Stomach (tissue), 9 donors: ENCODE results near the gene MARCHF11. TPM values are rescaled to one million over a fixed set of nuclear protein-coding genes. Genes with fewer than 3 reads are reported as not detected.

ENCODE experiments used
- DNase-seq, 2 donors: peaks; one replicate each; pipeline versions ENCODE4 v3.0.0 to v3.0.0-alpha.2; 2013 to 2019
- H3K27ac ChIP-seq, 5 donors: fragments of 200-600 bp in 4 of 5; sonication (generic) in 4 of 5; one replicate each; pipeline ENCODE4 v1.5.1; 2013 to 2019; ENCODE audit warnings: mild to moderate bottlenecking in 1 of 5, moderate library complexity in 1 of 5
- H3K27me3 ChIP-seq, 3 donors: fragments of 200-600 bp; sonication (generic); one replicate each; pipeline ENCODE4 v1.5.1; 2017 to 2019; ENCODE audit warnings: mixed run types in 1 of 3
- H3K36me3 ChIP-seq, 4 donors: fragments of 200-600 bp; sonication (generic); 1 replicate in 3 of 4; 2 replicates in 1 of 4; pipeline ENCODE4 v1.5.1; 2016 to 2019
- H3K4me1 ChIP-seq, 4 donors: fragments of 200-600 bp; sonication (generic); one replicate each; pipeline ENCODE4 v1.5.1; 2016 to 2019
- H3K4me3 ChIP-seq, 4 donors: fragments of 200-600 bp; sonication (generic) in 3 of 4; one replicate each; pipeline ENCODE4 v1.5.1; 2016 to 2019; ENCODE audit warnings: mild to moderate bottlenecking in 1 of 4
- H3K9me3 ChIP-seq, 4 donors: fragments of 200-600 bp; sonication (generic); one replicate each; pipeline ENCODE4 v1.5.1; 2016 to 2019
- EP300 ChIP-seq: sonication (generic); formaldehyde crosslinking; IDR thresholded peaks from one replicate; pipeline ENCODE4 v1.6.1; 2017; ENCODE audit warnings: antibody characterized with exemption
- POLR2A ChIP-seq, 4 donors: fragments of 450-650 bp; IDR thresholded peaks; one replicate each; pipeline ENCODE4 v1.6.1; 2016; ENCODE audit warnings: antibody characterized with exemption in 4 of 4, control low read depth in 2 of 4, mild to moderate bottlenecking in 1 of 4, moderate library complexity in 1 of 4
- POLR2AphosphoS5 ChIP-seq, 3 donors: sonication (generic); formaldehyde crosslinking; IDR thresholded peaks; one replicate each; pipeline ENCODE4 v1.6.1; 2016; ENCODE audit warnings: antibody characterized with exemption in 3 of 3
- WGBS, 5 donors: extraction: QIAGEN DNeasy Blood & Tissue Kit in 3 of 5; methylation state at CpG; one replicate each; pipeline versions ENCODE4 v1.1.5 to v1.1.7; 2013 to 2018; 5-methylcytosine and 5-hydroxymethylcytosine counted together
- intact Hi-C: fragments of 100-400 bp; cut with DNase I; formaldehyde crosslinking; loops from one replicate; pipeline ENCODE4 v1.15.1; 2023; ENCODE audit warnings: low total_unique reads
- polyA plus RNA-seq, 3 donors: library from polyadenylated mRNA; stranded (reverse); fragments of 200-250 nt; gene quantifications; one replicate each; pipeline ENCODE4 v1.2.3, GENCODE V29; 2013
- total RNA-seq, 5 donors: library from RNA; depleted of rRNA; stranded (reverse); fragments of >200 nt; gene quantifications; one replicate each; pipeline versions ENCODE4 v1.1.0 to v1.2.3, GENCODE V29; 2014 to 2016
- TF ChIP-seq, protein P1 (sequence below), 7 experiments: fragments of 450-650 bp in 4 of 7; fragments of 200-600 bp in 3 of 7; sonication (generic) in 3 of 7; IDR thresholded peaks; one replicate each; pipeline ENCODE4 v1.5.1; 2016 to 2019; ENCODE audit warnings: antibody characterized with exemption in 7 of 7, control low read depth in 2 of 7, mild to moderate bottlenecking in 1 of 7
- donor health status: healthy with polysubstance abuse.
- donor health status: Bipolar disorder and iron deficiency.
- donor health status: healthy.

Gene MARCHF11
- total and polyA plus RNA-seq, 8 donors, result not detected

DNA sequence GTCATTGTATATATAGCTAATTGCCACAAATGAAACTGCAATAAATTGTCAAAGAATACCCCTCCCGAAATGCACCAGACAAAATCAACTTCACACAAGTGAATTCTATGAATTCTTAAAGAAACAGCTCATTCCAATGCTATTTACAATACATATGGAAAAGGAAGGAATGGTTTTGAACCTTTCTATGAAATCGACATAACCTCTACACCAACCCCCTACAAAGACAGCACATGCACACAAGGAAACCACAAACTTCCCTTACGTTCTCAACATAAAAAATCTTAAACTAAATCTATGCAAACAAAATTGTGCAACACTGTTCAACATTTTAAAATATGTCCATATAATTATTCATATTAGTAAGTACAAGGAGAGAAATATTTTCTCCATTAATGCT is 39.2 kb downstream of the MARCHF11 start:
- Histone ChIP-seq H3K36me3 (no peaks in the 10 kb centered on the region), H3K27ac (no peak overlapping the region), H3K9me3 (peaks cover 3 to 27% (median 16%) of the 10 kb centered on the region in 4 donors), H3K27me3 (no peaks in the 10 kb centered on the region), H3K4me3 (no peak overlapping the region), H3K4me1 (no peaks in the 10 kb centered on the region)
- TF ChIP-seq, protein P1, sequence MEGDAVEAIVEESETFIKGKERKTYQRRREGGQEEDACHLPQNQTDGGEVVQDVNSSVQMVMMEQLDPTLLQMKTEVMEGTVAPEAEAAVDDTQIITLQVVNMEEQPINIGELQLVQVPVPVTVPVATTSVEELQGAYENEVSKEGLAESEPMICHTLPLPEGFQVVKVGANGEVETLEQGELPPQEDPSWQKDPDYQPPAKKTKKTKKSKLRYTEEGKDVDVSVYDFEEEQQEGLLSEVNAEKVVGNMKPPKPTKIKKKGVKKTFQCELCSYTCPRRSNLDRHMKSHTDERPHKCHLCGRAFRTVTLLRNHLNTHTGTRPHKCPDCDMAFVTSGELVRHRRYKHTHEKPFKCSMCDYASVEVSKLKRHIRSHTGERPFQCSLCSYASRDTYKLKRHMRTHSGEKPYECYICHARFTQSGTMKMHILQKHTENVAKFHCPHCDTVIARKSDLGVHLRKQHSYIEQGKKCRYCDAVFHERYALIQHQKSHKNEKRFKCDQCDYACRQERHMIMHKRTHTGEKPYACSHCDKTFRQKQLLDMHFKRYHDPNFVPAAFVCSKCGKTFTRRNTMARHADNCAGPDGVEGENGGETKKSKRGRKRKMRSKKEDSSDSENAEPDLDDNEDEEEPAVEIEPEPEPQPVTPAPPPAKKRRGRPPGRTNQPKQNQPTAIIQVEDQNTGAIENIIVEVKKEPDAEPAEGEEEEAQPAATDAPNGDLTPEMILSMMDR (IDR thresholded peaks at IDR 0.05), result no peak
- no peak for TF ChIP-seq EP300
- TF ChIP-seq POLR2A (IDR thresholded peaks at IDR 0.05), result no peak
- TF ChIP-seq POLR2AphosphoS5 (IDR thresholded peaks at IDR 0.05), result no peak
- DNase-seq, result no peak
- intact Hi-C loops, result no loop called here
- WGBS, 5 donors, result 58 to 75% (median 67%) methylated on average over 3 of the region's 3 CpGs

DNA sequence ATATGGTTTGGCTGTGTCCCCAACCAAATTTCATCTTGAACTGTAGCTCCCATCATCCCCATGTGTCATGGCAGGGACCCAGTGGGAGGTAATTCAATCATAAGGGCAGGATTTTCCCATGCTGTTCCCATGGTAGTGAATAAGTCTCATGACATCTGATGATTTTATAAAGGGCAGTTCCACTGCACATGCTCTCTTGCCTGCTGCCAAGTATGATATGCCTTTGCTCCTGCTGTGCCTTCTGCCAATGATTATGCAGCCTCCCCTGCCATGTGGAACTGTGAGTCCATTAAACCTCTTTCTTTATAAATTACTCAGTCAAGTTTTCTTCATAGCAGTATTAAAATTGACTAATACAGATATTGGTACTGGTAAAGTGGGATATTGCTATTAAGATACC is 42.4 kb downstream of the MARCHF11 start:
- H3K4me1 ChIP-seq, result no peaks in the 10 kb centered on the region
- H3K4me3 ChIP-seq, result no peak overlapping the region
- H3K27me3 ChIP-seq, result no peaks in the 10 kb centered on the region
- peaks cover 3 to 23% (median 16%) of the 10 kb centered on the region in 4 donors for H3K9me3 ChIP-seq
- intact Hi-C loops, result no loop called here
- TF ChIP-seq EP300, result no peak
- TF ChIP-seq, protein P1 (IDR thresholded peaks at IDR 0.05), result no peak
- no peak for TF ChIP-seq POLR2AphosphoS5 (IDR thresholded peaks at IDR 0.05)
- TF ChIP-seq POLR2A (IDR thresholded peaks at IDR 0.05), result no peak
- H3K36me3 ChIP-seq, result no peaks in the 10 kb centered on the region
- no peak for DNase-seq
- no peak overlapping the region for H3K27ac ChIP-seq

DNA sequence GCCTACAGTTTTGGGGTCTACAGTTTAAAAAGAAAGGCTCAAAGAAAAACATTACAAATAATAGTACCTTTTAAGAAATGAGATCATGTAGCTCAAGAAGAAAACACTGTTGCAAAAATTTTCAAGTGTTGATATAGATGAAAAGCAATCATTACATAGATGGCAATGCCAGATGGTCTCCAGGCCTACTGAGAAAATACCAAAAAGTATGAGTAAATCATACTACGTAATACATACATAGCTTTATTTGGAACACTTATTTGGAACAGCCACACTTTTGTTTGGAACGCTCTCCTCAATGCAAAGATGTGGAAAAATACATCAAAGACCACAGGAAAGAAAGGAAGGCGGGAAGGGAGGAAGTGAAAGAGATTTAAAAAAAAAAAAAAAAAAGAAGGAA is 44.1 kb downstream of the MARCHF11 start:
- Histone ChIP-seq H3K27me3 (no peaks in the 10 kb centered on the region), H3K4me3 (no peak overlapping the region), H3K9me3 (peaks cover 3 to 23% (median 16%) of the 10 kb centered on the region in 4 donors), H3K4me1 (no peaks in the 10 kb centered on the region), H3K27ac (no peak overlapping the region), H3K36me3 (no peaks in the 10 kb centered on the region)
- WGBS, 5 donors, result 66 to 78% (median 72%) methylated on average over 3 of the region's 3 CpGs
- intact Hi-C loops, result no loop called here
- TF ChIP-seq, protein P1 (IDR thresholded peaks at IDR 0.05), result no peak
- TF ChIP-seq EP300 (no peak), POLR2AphosphoS5 (IDR thresholded peaks at IDR 0.05) (no peak), POLR2A (IDR thresholded peaks at IDR 0.05) (no peak)
- no peak for DNase-seq

DNA sequence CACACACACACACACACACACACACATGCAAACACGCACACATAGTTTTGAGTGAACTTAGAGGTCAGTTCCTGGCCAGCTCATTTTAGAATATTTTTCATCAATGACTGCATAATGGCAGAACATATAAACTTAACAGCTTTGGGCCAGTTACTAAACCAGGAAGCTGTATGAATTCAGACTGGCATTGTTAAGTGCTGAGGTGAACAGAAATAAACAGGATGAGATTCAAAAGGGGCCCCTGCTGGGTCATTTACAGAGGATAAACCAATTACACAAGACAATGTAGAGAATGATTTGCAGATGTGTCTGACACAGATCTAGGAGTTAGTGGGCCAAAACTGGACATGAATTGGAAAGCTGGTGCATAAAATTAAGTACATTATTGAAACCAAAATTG is 44.6 kb downstream of the MARCHF11 start:
- WGBS, 5 donors, result 43 to 73% (median 50%) methylated on average over 1 of the region's 1 CpG
- H3K4me3 ChIP-seq, result no peak overlapping the region
- no peak overlapping the region for H3K27ac ChIP-seq
- intact Hi-C loops, result no loop called here
- no peak for DNase-seq
- no peaks in the 10 kb centered on the region for H3K36me3 ChIP-seq
- no peaks in the 10 kb centered on the region for H3K27me3 ChIP-seq
- peaks cover 3 to 23% (median 16%) of the 10 kb centered on the region in 4 donors for H3K9me3 ChIP-seq
- TF ChIP-seq EP300 (no peak), POLR2A (IDR thresholded peaks at IDR 0.05) (no peak), POLR2AphosphoS5 (IDR thresholded peaks at IDR 0.05) (no peak)
- TF ChIP-seq, protein P1 (IDR thresholded peaks at IDR 0.05), result no peak
- no peaks in the 10 kb centered on the region for H3K4me1 ChIP-seq
